Head of caudate nucleus (tissue), 42 donors: ENCODE results near the gene FAM156A.
"Not testable (repeated sequence)": the region's sequence is repeated elsewhere in the genome, so short reads cannot be mapped to it uniquely, and the experiment has no call there.

ENCODE experiments used
- DNase-seq, 42 donors: peaks; one replicate each; pipeline versions ENCODE4 v3.0.0 to v3.0.0-alpha.2; 2020 to 2021; ENCODE audit warnings: mixed read lengths in 7 of 42
- intact Hi-C: fragments of 100-400 bp; cut with DNase I; formaldehyde crosslinking; loops from one replicate; pipeline ENCODE4 v1.15.0; 2022

Gene FAM156A

GRCh38 chrX:52913681-52914080, 44.6 kb downstream of the FAM156A start:
- intact Hi-C loops, DNase-seq: not testable (repeated sequence)

GRCh38 chrX:52909313-52909969, 48.9 kb downstream of the FAM156A start:
- DNase-seq, intact Hi-C loops: not testable (repeated sequence)

DNA sequence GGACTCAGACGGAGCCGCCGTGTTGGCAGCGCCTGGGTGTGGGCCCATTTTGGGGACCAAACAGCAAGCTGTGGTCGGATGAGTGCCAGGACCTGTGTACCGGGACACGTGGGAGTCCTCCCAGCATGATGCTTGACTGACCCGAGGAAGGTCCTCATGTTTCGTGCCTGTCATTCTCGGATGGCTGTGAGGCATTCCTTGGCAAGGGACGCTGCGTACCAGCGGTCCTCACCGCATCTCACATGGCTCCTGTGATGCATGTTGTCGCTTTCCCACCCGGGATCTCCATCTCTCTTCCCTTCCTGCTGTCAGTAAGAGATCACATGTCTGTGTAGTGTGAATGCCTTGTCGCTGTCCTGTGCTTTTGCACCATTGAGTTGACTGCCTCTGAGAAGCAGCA, 50.4 kb downstream of the FAM156A start:
- DNase-seq, intact Hi-C loops: not testable (repeated sequence)

- intact Hi-C loops, DNase-seq: not testable (repeated sequence)
These were observed 51.2 kb downstream of the FAM156A start for GRCh38 chrX:52907137-52907536.

DNA sequence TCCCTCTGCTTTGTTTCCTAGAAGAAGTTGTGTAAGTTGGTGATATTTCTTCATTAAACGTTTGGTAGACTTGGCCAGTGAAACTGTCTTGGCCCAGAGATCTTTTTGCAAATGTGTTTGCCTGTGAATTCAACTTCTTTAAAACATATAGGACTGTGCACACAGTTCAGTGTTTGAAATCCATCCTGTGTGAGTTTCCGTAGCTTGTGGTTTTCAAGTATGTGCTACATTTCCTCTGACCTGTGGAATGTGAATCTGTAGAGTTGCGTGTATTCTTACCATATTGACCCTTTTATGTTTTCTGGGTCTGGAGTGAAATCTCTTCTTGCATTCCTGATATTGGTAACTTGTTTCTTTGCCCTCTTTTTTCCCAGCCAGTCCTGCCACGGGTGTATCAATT, 52.2 kb downstream of the FAM156A start:
- intact Hi-C loops, result not testable (repeated sequence)

DNA sequence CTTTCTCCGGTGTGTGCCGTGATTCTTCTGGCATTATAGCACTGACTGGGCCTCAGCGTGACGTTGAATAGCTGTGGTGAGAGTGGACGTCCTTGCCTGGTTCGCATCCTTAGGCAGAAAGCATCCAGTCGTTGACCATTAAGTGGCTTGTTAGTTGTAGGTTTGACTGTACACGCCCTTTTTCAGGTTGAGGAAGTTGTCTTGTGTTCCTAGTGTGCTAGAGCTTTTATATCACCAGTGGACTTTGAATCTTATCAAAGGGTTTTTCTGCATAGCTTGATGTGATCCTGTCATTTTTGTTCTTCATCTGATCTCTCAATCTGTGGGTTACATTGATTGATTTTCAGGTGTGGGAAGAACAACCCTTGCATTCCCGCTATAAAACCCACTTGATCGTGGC, 52.8 kb downstream of the FAM156A start:
- intact Hi-C loops, DNase-seq: not testable (repeated sequence)

More for the DNA sequence above, 52.2 kb downstream of the FAM156A start:
- DNase-seq, result not testable (repeated sequence)
